GM19452 (cell line): ENCODE data around the gene RNF41.
A peak's percentile ranks its signal among the peaks of the same experiment; 100 is the strongest.
"Not testable (repeated sequence)": the region's sequence is repeated elsewhere in the genome, so short reads cannot be mapped to it uniquely, and the experiment has no call there.

ENCODE experiments used
- ATAC-seq: cut with Tn5 transposase; IDR thresholded peaks from one replicate; pipeline ENCODE4 v1.9.1; 2021; ENCODE audit not compliant: unreplicated experiment

Gene RNF41

DNA sequence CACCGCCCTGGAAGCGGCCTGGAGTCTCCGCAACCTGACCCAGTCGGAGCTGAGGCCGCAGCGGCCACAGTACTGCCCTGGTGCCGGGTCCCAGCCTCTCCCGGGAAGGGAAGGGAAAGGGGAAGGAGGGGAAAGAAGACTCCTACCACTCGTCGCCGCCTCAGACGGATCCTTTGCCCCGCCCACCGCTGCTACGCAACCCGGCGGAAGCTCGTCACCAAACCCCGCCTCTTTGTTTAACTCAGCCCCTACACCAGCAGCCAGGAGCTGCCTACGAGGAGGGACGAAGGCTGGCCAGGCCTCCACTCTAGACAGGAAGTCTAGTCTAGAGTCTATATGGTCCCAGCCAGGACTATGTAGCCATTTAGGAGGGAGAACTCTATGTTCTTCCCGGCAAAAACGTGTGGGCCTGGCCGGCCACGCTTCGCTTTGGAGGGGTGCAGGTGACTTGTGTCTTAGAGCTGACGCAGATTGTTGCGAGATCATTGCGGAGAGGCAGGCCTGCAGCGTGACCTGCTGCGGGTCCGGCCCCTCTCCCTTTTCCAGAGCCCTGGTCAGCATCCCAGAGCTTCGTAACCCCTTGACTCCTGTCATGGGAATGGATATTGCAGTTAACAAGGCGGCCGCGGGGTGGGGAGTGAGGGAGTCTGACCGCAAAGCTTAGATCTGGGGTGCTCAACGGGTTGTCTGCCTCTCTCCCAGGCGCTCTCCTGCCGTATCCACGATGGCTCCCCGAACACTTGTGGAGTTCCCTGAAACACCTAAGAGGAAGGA, at the start of gene RNF41:
Gene RNF41, minus strand, starts transcription at position 166 of the 774 bp plus-strand sequence. CDS start 7,875 bp downstream, outside the sequence.
- ATAC-seq, result peak; percentile 74

DNA sequence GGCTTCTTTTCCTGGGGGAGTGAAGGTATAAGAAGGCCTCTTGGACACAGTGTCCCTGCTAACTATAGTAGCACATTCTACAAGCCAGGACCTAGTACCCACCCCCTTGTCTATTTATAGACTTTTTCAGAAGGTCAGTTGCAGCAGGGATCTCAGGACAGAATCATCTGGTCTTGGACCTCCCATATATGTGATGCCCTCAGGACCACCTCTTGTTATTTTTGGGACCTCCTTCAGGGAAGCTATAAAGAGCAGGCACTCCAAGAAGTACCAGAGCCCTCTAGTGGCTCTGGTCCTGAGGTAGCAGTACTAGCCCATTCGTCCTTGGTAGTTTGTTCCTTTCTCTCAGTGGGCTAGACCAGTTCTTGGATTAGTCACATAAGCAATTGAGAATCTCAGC, 49.3 kb upstream of the RNF41 start:
- ATAC-seq, result no peak

DNA sequence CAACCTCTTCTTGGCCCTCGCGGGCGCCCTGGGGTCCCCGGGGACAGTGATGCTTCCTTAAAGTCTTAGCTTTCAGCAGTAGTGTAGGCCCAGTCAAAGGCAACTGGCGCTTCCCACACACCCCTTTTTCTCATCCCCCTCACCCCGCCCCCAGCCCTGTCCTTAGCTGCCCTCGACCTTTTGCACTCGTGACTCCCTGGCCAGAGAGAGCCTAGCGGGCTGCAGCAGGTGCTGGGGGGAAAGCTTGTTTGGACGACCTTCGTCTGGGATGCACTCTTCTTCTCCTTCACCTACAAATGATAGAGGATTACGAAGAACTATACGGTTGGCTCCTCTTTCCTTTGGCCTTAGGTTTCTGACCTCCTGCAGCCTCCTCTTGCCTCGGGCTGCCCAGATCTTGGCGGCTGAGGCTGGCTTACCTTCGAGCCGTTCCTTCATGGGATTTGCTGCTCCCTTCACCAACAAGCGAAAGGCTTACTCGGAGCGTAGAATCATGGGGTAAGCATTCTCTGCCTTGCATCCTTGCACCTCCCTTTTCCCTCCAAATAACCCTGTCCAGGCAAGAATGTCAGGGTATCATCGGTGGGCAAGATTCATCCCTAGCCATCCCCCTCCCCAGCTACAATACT, 45.8 kb upstream of the RNF41 start:
- peak; percentile 7 for ATAC-seq

DNA sequence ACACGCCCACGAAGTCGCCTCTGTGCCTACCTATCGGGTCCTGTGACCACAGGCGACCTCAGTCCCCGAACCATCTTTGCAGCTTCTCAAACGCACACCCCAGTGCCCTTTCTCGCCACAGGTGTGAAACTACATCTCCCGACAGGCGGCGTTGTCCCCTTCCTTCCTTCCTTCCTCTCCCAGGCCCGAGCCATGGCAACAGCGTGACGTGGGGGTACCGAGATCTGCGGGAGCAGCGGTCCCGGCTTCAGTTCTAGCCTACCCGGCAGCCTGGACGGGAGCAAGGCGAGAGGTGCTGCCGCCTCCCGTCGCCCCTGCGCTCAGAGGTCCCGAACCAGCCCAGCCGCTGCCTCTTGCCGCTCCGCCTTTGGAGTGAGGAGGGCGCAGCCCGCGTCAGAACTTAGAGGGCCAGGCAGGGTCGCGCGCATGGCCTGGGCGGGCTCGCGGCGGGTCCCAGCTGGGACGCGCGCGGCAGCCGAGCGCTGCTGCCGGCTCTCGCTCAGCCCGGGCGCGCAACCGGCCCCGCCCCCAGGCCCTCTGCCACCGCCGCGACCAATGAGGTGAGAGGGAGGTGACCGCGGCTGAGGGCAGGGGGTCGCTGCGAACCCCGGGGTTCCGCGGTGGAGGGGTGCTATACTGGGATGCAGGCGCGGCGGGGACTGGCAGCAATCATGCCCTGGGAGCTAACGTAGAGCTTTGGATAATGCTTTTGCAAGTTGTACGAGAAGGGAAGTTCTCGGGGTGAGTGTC, 45.1 kb upstream of the RNF41 start, which contains the start of gene COQ10A:
Gene COQ10A, plus strand, starts transcription at position 250 of the 750 bp plus-strand sequence. Its CDS starts 177 bp downstream, at position 427.
- peak; percentile 90 for ATAC-seq

DNA sequence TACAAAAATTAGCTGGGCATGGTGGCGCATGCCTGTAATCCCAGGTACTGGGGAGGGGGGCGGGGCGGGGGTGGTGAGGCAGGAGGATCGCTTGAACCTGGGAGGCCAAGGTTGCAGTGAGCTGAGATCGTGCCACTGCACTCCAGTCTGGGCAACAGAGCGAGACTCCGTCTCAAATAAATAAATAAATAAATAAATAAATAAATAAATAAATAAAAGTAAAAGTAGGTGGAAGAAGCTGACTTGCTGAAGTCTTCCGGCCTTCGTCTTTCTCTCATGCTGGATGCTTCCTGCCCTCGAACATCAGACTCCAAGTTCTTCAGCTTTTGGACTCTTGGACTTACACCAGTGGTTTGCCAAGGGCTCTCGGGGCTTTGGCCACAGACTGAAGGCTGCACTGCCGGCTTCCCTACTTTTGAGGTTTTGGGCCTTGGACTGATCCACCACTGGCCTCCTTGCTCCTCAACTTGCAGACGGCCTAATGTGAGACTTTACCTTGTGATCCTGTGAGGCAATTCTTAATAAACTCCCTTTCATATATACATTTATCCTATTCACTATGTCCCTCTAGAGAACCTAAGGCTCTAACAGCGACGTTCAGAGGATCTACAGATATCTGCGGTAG, 44.5 kb upstream of the RNF41 start:
- ATAC-seq, result not testable (repeated sequence)

DNA sequence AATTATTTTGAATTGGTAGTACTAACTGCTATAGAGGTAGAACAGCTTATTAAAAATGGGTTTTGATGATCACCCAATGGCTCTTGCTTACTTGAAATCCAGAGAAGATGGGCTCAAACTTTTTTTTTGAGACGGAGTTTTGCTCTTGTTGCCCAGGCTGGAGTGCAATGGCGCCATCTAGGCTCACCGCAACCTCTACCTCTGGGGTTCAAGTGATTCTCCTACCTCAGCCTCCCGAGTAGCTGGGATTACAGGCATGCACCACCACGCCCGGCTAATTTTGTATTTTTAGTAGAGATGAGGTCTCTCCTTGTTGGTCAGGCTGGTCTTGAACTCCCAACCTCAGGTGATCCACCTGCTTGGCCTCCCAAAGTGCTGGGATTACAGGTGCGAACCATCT, 41.2 kb upstream of the RNF41 start:
- not testable (repeated sequence) for ATAC-seq

DNA sequence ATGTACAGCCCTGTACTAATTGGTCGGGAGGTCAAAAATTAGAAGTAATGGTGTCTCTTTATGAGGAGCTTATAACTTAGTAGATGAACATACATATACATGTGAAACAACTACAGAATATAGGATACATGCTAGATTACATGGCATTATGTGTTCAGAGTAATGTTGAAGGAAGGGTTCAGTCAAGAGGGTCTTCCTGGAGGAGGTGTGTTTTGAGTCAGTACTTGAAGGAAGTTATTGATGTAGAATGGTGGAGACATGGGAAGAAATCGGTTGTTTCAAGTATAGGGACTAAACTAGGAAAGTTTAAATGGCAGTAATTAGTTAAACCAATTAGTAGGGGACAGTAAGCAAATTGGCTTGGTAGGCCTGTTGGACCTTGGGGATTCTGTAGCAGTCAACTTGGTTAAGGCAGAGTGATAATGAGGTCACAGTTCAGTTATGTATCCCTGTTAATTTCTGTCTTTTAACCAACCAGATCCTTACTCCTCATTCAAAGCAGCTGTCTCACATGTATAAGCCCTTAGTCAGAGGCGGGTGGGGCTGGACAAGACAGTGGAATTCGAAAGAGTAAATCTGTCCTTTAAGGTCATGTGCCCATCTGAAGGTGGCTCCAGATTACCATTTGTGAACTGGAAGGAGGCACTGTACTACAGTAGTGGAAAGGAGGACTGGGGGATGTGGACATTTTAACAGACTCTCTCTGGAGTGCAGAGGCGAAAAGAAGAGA, 39.9 kb upstream of the RNF41 start:
- no peak for ATAC-seq

DNA sequence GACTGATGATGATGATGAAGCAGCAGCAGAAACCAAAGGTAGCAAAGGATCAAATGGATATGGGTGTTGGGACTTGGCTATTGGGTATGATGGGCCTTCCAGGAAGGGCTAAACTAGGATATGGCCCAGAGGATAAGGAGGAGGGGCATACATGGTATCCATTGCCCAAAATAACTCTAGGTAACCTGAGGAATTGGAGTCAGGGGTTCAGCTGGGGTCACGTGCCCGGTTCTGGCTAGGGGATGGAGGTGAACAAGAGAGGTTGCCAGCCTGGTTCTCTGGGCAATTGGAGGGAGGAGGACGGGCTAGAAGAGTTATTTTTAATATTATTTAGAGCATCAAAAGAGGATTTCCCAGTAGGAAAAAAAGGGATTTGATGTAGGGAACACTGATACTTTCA, 39.2 kb upstream of the RNF41 start:
- no peak for ATAC-seq

DNA sequence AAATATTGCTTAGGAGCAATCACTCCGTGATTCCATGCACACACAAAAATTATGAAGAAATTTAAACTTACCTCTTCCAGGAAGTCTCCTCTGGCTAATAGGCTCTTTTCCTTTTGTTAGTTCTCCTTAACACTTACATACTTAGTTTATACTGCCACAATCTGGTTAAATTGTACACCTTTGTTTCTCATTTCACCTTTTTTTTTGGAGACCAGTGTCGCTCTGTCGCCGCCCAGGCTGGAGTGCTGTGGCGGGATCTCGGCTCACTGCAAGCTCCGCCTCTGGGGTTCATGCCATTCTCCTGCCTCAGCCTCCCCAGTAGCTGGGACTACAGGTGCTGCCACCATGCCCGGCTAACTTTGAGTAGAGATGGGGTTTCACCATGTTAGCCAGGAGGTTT, 38.7 kb upstream of the RNF41 start:
- no peak for ATAC-seq

DNA sequence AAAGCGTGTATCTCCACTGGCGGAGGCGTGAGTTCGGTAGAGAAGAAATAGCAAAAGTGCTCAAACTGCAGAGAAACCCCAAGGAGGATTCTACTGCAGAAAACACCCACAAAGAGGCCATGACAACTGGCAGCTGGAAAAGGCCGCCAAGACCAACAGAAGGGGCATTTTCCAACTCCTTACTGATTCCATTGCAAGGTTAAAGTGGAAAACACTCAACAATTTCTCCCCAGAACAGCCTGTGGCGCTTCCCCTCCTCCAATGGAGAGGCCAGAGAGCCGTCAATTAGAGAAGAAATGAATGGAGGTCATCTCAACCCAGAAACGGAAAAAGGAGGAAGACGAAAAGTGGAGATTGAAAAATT, 37.1 kb upstream of the RNF41 start:
- ATAC-seq, result no peak

DNA sequence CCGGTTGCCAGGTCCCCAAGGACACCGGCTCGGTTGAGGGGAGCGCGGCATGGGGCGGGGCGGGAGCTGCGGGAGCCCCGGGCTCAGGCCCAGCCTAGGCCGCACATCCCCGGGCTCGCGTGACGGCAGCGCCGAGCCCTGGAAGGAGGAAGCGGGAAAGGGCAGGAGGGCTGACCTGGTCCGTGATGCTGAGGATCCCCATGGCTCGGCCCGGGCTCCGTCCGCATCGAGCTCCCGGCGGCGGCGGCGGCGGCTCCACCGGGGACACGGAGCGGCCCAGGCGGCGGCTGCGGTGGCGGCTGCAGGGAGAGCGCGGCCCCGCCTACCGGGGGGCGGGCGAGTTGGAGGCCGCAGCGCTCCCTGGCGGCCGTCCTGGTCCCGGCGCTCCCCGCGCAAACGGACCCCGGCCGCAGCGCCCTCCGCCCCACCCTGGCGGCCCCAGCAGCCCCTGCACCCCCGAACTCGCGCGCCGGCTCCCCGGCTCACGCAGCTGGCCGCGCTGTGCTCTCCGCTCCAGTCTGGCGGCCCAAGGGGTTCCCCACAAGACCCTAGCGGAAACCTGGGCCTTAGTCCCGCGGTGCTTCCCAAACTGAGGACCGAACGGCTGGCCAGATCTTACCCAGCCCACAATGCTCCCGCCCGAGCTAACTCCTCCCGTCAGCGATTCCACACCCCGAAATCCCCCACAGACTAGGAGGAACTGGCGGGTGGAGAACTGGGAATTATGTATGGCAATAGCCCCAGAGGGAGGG, 36.5 kb upstream of the RNF41 start, which contains the start of gene ANKRD52:
Gene ANKRD52, minus strand, starts transcription at position 317 of the 752 bp plus-strand sequence. Its CDS starts 115 bp downstream, at position 202.
- peak; percentile 92 for ATAC-seq

DNA sequence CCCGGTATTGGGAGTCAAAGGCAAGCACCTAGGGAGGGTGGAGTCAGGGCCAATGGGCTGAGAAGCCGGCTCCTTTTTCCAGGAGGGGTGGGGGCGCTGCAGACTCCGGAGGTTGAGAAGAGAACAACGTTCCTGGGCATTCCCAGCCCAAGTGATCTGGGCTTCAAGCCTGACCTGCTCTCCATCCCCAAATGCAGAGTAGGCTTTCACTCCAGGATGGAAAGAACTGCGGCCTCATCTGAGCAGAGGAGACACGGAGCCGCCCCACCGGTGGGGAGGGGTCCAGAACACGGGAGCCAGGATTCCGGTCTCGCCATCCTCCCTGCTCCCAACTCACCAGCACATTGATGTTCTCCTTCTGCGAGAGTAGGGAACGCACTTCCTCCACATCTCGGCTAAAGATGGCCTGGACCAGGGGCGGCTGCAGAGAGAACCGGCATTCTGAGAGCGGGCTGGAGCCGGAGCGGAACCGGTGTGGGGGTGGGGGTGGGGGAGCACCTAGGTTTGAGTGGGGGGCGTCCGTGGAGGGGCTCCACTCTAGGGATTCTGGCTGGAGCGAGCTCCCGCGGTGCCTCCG, 35.9 kb upstream of the RNF41 start:
- ATAC-seq, result no peak

DNA sequence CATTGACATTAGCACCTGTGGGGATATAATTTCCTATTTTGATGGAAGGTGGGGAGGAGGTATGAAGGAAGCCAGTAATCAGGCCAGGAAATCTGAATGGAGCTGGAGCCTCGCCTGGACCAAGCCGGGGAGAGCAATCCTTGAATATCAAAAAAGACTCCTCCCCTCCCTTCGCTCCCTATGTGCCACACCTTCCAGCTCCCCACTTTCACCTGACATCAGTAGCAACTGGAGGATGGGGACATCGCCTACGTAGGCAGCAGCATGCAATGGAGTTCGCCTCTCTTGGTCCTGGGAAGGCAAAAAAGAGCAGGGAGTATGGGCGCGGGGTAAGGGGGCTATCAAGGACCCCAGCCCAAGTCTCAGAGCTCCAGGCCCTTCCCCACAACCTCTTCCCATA, 35.3 kb upstream of the RNF41 start:
- no peak for ATAC-seq

DNA sequence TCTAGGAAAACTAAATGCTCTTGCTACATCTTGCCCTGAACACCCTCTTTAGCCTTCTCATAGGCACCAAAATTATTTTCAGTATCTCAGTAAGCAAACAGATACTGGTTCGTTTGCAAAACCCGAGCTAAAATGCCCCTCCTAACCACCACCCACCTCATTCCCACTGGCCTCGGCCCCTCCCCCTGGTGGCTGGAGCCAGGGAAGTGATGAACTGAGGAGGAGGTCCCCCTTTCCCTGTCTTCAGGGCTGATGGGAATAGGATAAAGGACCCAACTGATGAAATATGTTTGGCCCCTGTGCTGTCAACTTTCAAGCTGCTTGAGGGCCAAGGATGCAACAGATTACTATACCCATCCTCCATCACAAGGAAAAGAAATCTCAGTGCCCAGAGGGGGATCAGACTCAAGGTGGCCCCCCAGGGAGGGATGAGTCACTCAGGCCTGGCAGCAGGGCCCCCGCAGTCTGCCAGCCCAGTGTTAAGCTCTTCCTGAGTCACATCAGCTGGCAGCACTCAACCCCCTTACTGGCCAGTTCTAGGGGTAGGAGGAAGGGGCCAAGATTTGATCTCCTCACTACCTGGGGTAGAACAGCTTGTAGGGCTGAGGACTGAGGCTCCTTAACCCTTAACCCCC, 34.7 kb upstream of the RNF41 start:
- ATAC-seq, result no peak

DNA sequence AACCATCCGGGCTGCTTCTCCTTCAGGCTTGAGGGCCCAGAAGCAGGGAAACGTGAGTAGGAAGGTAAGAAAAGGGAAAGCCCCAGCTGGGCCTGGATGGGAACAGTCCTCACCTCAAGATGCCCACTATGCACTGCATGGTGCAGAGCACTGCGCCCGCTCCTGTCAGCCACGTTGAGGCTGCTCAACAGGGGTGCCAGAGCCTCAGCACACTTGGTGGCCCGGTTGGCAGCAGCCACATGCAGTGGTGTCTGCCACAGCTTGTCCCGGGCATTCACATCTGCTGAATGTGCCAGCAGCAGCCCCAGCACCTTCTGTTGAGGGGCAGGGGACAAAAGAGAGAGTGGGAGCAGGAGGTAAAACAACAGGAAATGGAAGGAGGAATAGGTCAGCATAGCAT, 33.9 kb upstream of the RNF41 start:
- ATAC-seq, result no peak

DNA sequence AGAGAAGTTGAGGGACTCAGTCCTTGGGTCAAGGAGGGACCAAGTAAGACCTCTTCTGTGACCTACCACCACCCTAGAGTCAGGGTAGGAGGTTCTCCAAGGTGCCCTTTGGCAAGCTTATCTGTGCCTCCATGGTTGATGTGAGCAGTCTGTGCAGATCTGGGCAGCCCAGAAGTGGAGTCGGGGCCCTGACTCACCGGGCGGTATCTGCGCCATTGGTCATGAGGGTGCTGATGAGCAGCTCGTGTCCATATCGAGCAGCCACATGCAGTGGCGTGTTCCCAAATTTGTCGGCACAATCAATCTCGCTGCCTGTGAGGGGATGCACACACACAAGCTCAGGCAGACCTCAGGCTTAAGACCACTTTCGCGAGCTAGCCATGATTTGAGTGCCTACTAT, 31.4 kb upstream of the RNF41 start:
- ATAC-seq, result no peak

DNA sequence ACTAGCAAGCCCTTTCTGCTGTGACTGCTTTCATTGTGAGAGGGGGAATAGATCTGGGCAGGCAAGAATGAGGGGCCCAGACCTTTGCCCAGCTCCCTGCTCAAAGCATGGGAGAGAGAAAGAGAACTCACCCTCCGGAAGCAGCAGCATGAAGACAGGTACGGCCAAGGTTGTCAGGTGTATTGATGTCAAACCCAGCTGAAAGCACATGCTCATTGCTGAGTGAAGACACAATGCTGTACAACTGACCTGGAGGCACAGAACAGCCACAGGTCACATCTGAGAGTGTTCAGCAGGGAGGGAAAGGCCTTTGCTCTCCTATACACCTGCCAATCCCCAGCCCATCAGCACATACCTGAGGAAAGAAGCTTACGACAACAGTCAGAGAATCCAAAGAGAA, 30.9 kb upstream of the RNF41 start:
- ATAC-seq, result no peak

DNA sequence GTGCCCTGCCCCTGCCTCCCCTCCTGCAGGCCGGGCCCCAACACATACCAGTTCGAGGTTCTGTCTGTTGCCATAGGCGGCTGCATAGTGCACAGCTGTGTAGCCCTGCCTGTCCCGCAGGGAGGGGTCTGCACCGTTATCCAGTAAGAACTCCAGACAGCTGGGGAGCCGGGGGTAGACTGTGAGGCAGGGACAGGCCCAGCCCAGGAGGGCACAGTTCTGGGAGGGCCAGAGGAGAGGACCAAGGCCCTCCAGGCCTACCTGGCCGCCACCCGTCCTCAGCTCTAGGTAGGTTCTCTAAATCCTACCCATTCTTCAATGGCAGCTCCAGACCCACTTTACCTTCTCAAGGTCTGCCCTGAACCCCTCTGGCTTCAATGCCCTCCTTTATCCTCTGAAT, 27.0 kb upstream of the RNF41 start:
- ATAC-seq, result no peak

DNA sequence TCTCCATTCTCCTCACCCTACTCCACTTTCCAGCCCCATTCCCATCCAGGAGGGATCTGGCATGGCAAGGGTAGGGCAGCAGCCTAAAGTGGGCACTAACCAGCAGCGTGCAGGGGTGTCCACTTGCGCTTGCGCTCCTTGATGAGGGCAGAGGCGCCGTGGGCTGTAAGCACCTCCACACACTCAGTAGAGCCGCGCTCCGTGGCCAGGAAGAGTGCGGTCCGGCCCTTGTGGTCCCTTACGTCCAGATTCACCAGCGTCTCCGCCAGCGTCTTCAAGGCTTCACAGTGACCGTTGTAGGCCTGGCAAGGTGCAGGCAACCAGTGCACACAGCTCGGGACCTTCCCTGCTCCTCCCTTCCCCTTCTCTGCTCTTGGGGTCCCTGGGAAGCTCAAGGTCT, 26.2 kb upstream of the RNF41 start:
- no peak for ATAC-seq
